Aorta (tissue), 5 donors: Measurements from ENCODE around the gene CGAS. TPM values are rescaled to one million over a fixed set of nuclear protein-coding genes. Genes with fewer than 3 reads are reported as not detected.
"Not testable (repeated sequence)": the region's sequence is repeated elsewhere in the genome, so short reads cannot be mapped to it uniquely, and the experiment has no call there.

Experiments
- ATAC-seq: fragments of 200-7000 bp; cut with Tn5 transposase; one replicate; pipeline ENCODE4 v1.9.1; 2022; ENCODE audit warnings: moderate library complexity; ENCODE audit not compliant: low FRiP score
- DNase-seq, 2 donors: peaks; one replicate each; pipeline ENCODE4 v3.0.0-alpha.2; 2020
- H3K27ac ChIP-seq, 2 donors: one replicate each; pipeline ENCODE4 v1.5.1; 2013; ENCODE audit warnings: low read length in 2 of 2, mild to moderate bottlenecking in 2 of 2, moderate library complexity in 2 of 2, control low read depth in 1 of 2, inconsistent platforms in 1 of 2, low read depth in 1 of 2
- H3K27me3 ChIP-seq, 2 donors: one replicate each; pipeline ENCODE4 v1.6.1; 2013; ENCODE audit warnings: control low read depth in 1 of 2, low read length in 1 of 2, mild to moderate bottlenecking in 1 of 2, moderate library complexity in 1 of 2; ENCODE audit not compliant: insufficient read depth in 2 of 2, control insufficient read depth in 1 of 2
- H3K36me3 ChIP-seq, 2 donors: one replicate each; pipeline ENCODE4 v1.6.1; 2013; ENCODE audit warnings: control low read depth in 1 of 2, low read length in 1 of 2, mild to moderate bottlenecking in 1 of 2; ENCODE audit not compliant: insufficient read depth in 2 of 2, control insufficient read depth in 1 of 2
- H3K4me1 ChIP-seq, 2 donors: one replicate each; pipeline ENCODE4 v1.6.1; 2013; ENCODE audit warnings: low read length in 2 of 2, control low read depth in 1 of 2, mild to moderate bottlenecking in 1 of 2, moderate library complexity in 1 of 2; ENCODE audit not compliant: insufficient read depth in 2 of 2, control insufficient read depth in 1 of 2
- H3K4me3 ChIP-seq, 2 donors: one replicate each; pipeline ENCODE4 v1.5.1; 2013; ENCODE audit warnings: low read length in 2 of 2, control low read depth in 1 of 2, mild to moderate bottlenecking in 1 of 2
- H3K9me3 ChIP-seq: one replicate; pipeline ENCODE4 v1.6.1; 2013; ENCODE audit warnings: mild to moderate bottlenecking, low read length; ENCODE audit not compliant: control insufficient read depth
- WGBS, 2 donors: extraction: QIAGEN DNeasy Blood & Tissue Kit; methylation state at CpG; one replicate each; pipeline ENCODE4 v1.1.7; 2013; 5-methylcytosine and 5-hydroxymethylcytosine counted together
- intact Hi-C, 2 donors: fragments of 100-400 bp; cut with DNase I; formaldehyde crosslinking; loops; one replicate each; pipeline versions ENCODE4 v1.14.2 to v1.15.0; 2022
- polyA plus RNA-seq, 2 donors: library from polyadenylated mRNA; stranded (reverse); fragments of 200-250 nt; gene quantifications; one replicate each; pipeline ENCODE4 v1.2.3, GENCODE V29; 2013
- total RNA-seq, 2 donors: library from RNA; stranded (reverse); fragmentation: NEBNext Ultra II Directional; extraction: Animal tissue kit (Norgen Biotek cat#: 25700); gene quantifications; one replicate each; pipeline ENCODE4 v1.2.1, GENCODE V29; 2021
- donor health status: healthy with polysubstance abuse.
- donor health status: Bipolar disorder and iron deficiency.
- donor health status: DM: no; HTN: no; CAD: no.
- donor health status: DM: no; HTN: no; CAD: no.
- donor health status: DM: yes; HTN: yes; CAD: no.

The CGAS gene
- total and polyA plus RNA-seq, 4 donors, result 2.5 to 10.8 (median 6.2) TPM

DNA sequence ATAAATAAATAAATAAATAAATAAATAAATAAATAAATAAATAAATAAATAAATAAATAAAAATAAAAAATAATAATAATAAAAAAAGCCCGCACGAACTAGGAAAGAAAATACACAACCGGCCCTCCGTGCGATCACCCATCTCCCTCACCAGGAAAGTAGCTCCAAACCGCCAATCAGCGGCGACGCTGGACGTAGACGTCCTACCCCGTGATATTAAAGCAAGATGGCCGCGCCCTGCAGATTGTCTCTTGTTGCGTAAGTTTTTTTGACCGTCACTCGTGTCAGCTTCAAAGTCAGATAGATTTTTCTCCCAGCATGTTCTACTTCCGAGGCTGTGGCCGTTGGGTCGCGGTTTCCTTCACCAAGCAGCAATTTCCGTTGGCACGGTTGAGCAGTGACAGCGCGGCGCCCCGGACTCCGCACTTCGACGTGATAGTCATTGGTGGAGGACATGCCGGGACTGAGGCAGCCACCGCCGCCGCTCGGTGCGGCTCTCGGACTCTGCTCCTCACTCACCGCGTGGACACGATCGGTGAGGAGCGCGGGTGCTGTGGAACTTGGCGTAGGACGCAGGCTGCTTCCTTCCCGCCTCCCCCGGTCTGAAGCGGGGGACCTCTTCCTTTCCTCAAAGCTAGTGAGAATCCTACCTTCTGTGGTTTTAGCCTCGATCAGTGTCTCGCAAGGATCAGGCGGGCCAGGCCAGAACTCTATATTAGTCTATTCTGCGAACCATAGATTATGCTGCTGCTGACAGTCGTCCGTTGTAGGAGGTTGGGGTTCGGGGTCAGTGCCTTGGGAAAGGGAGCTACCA lies 9.6 kb upstream of the CGAS start, which contains the start of gene MTO1:
Gene MTO1, plus strand, starts transcription at position 201 of the 814 bp plus-strand sequence. Its CDS starts 118 bp downstream, at position 319.
- ATAC-seq (peak; percentile 97), DNase-seq (peak; percentile 94 to 95)
- H3K4me1 ChIP-seq, result no peaks in the 10 kb centered on the region
- no peaks in the 10 kb centered on the region for H3K9me3 ChIP-seq
- H3K4me3 ChIP-seq, result peak within 1 kb of the TSS; percentile 63 to 97
- H3K36me3 ChIP-seq, result peaks cover 0 to 3% of the 10 kb centered on the region in 2 donors
- H3K27ac ChIP-seq, result peak within 1 kb of the TSS; percentile 36 to 74
- WGBS, 2 donors, result 0 to 1% methylated on average over 55 of the region's 55 CpGs
- intact Hi-C loops, result no loop called here
- H3K27me3 ChIP-seq, result no peaks in the 10 kb centered on the region

DNA sequence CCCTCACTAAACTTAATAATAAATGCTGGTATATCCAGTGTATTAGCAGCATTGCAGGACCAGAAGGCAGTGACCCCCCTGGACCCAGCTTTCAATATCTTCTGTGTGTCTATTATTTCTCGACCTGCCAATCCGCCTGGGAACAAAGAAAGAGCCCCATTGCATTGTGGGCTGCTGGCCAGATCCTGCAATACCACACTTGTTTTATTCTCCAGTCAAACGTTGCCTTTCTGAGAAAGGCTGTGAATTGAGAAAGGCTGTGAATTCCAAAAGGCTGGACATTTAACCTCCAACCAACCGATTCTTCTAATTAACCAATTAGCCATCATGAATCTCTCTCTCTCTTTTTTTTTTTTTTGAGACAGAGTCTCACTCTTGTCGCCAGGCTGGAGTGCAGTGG lies 8.0 kb upstream of the CGAS start:
- Histone ChIP-seq H3K4me3 (no peak overlapping the region), H3K9me3 (no peaks in the 10 kb centered on the region), H3K4me1 (no peaks in the 10 kb centered on the region), H3K27me3 (no peaks in the 10 kb centered on the region), H3K36me3 (no peaks in the 10 kb centered on the region), H3K27ac (no peak overlapping the region)
- DNase-seq, result no peak
- WGBS, 2 donors, result 68 to 71% methylated on average over 5 of the region's 5 CpGs
- intact Hi-C loops, result no loop called here
- ATAC-seq, result no peak

DNA sequence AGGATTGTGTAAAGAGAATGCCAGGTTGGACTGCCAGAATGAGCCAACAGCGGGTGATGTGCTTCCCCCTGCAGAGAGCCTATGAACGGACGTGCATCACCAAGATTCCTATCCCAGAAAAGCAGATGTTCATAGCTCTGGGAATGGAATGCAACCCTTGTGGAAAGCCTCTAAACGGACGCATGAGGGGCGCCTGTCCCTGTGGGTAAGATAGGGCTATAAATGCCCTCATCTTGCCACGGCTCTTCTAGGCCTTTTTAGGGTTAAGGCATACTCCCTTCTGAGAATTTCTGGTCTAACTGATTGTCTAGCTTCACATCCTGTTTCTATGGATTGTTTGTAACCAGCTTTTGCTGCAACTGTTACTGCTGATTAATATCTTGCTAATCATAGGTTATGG lies 7.4 kb upstream of the CGAS start:
- ATAC-seq, H3K9me3 ChIP-seq, H3K27ac ChIP-seq, intact Hi-C loops, H3K27me3 ChIP-seq, H3K4me3 ChIP-seq, H3K36me3 ChIP-seq, H3K4me1 ChIP-seq: not testable (repeated sequence)
- WGBS, 2 donors, result 88% methylated on average over 7 of the region's 7 CpGs
- DNase-seq, result peak in 1 of 2 donors; percentile 24

DNA sequence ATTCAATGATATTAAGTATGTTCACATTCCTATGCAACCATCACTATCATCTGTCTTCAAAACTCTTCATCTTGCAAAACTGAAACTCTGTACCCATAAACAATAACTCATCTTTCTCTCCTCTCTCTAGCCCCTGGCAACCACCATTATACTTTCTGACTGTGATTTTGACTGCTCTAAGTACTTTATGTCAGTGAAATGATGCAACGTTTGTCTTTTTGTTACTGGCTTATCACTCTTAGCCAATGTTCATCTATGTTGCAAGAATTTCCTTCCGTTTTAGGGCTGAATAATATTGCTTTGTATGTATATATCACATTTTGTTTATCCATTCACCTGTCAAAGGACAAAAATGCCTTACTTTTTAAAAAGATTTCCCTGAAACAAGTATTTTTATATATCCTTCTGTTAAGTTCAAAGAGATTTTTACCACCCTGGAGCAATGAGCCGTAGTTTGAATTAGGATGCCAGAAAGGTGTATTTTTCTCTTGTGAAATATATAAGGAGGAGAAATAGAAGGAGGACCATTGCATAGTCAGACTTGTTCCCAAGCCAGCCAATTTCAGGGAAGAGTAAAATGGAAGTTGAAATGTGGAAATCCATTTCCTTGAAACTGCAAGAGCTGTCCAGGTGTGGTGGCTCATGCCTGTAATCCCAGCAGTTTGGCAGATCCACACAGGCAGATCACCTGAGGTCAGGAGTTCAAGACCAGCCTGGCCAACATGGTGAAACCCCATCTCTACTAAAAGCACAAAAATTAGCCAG lies 4.0 kb upstream of the CGAS start:
- intact Hi-C loops, result no loop called here
- Histone ChIP-seq H3K4me1 (no peaks in the 10 kb centered on the region), H3K27me3 (no peaks in the 10 kb centered on the region), H3K27ac (no peak overlapping the region), H3K36me3 (no peaks in the 10 kb centered on the region), H3K4me3 (no peak overlapping the region), H3K9me3 (no peaks in the 10 kb centered on the region)
- 77 to 80% methylated on average over 3 of the region's 3 CpGs for WGBS, 2 donors
- no peak for ATAC-seq
- no peak for DNase-seq

DNA sequence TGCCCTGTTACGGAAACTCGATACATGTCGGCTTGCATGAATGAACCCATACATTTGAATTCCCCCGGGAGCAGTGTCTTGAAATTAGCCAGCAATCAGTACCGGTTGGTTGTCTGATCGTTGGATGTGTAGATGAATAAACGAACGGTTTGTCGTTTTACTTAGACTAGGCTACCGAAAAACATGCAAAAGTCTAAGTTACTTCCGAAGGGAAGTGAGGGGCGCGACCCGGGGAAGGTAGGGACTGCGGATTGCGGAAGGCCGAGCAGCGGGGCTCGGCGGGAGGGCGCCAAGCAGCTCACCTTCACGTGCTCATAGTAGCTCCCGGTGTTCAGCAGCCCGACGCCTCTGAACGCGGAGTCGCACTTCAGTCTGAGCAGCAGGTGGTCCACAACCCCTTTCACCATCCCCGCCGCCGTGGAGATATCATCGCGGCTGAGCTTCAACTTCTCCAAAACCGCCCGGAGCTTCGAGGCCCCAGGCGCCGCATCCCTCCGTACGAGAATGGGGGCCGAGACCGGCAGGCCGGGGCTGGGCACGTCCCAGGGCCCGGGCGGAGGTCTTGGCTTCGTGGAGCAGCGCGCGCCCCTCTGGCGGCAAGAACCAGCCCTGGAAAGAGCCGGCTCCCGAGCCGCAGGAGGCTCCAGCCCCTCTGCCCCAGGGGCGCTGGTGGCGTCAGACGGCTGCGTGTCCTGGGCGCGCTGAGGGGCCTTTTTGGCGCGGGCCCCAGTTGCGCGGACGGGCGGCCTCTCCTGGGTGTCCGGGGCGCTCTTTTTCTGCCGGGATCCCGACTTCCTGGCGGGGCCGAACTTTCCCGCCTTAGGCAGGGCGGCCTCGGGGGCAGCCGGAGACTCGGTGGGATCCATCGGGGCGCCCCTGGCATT lies 632 bp downstream of the CGAS start:
- Histone ChIP-seq H3K27me3 (no peaks in the 10 kb centered on the region), H3K27ac (peak overlapping the region in 1 of 2 donors; percentile 41), H3K4me1 (no peaks in the 10 kb centered on the region), H3K4me3 (peak overlapping the region; percentile 57 to 61), H3K9me3 (no peaks in the 10 kb centered on the region), H3K36me3 (no peaks in the 10 kb centered on the region)
- DNase-seq (peak; percentile 62 to 84), ATAC-seq (peak; percentile 87)
- WGBS, 2 donors, result 1% methylated on average over 76 to 79 of the region's 79 CpGs
- intact Hi-C loops, result no loop called here

DNA sequence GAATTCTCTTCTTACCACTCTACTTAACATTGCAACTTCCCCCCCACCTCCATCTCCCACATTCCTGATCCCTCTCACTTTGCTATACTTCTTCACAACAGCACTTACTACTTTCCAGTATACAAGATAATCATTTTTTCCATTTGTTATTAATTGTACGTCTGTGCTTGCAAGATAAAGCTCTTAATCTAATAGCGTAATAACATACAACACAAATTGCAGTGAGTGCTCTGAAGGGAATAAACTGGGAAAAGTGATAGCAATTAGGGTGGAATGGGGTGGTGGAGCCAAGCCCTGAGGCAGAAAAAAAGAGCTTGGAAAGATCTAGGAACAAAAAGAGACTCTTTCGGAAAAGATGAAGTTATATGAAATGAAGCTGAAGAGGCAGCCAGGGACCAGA lies 8.5 kb downstream of the CGAS start:
- Histone ChIP-seq H3K36me3 (peaks cover 0 to 2% of the 10 kb centered on the region in 2 donors), H3K27ac (no peak overlapping the region), H3K27me3 (no peaks in the 10 kb centered on the region), H3K9me3 (no peaks in the 10 kb centered on the region), H3K4me3 (no peak overlapping the region), H3K4me1 (peaks cover 0 to 2% of the 10 kb centered on the region in 2 donors)
- intact Hi-C loops, result no loop called here
- DNase-seq (no peak), ATAC-seq (no peak)
- 93 to 95% methylated on average over 3 of the region's 3 CpGs for WGBS, 2 donors

DNA sequence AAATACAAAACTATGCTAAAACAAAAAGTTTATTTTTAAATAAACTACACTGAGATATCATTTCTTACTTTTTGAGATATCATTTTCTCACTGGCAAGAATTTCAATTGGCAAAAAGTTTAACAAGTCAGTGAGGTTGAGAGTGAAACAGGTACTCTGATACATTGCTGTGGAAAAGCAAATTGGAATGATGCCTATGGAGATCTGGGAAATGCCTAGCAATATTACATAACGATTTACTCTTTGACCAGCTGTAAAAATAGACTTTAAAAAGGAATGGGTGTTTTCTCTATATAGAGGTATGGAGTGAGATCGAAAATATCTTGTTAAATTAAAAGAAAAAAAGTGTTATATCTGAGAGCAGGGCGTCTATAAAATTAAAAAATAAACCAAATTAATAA lies 16.9 kb downstream of the CGAS start:
- H3K27me3 ChIP-seq, result no peaks in the 10 kb centered on the region
- WGBS, 2 donors, result 77 to 80% methylated on average over 3 of the region's 3 CpGs
- H3K4me1 ChIP-seq, result peaks cover 0 to 2% of the 10 kb centered on the region in 2 donors
- no peak overlapping the region for H3K4me3 ChIP-seq
- no peak overlapping the region for H3K27ac ChIP-seq
- DNase-seq (no peak), ATAC-seq (no peak)
- H3K9me3 ChIP-seq, result no peaks in the 10 kb centered on the region
- H3K36me3 ChIP-seq, result no peaks in the 10 kb centered on the region
- intact Hi-C loops, result no loop called here

DNA sequence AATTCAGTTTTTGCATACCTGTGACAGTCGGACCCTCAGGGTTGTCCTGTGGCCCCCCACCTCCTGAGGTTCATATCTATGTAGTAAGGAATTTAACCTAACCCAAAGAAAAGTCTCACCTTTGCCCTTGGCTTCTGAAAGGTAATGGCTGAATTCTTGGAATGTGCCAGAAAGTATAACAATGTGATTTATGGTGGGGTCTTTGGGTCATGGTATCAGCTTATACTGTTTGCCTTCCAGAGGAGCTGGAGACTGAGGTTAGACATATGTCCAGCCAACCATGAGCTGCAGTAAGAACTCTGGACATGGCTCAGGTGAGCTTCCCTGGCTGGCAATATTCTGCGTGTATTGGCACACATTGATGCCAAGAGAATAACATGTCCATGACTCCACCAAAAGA lies 30.6 kb downstream of the CGAS start:
- Histone ChIP-seq H3K9me3 (no peaks in the 10 kb centered on the region), H3K4me3 (no peak overlapping the region), H3K27me3 (no peaks in the 10 kb centered on the region), H3K4me1 (no peaks in the 10 kb centered on the region), H3K36me3 (peaks cover 0 to 4% of the 10 kb centered on the region in 2 donors), H3K27ac (no peak overlapping the region)
- DNase-seq (no peak), ATAC-seq (no peak)
- WGBS, 2 donors, result 74 to 79% methylated on average over 2 of the region's 2 CpGs
- intact Hi-C loops, result no loop called here
